AG20443 (cell line): Measurements from ENCODE around the gene FEM1A.
A peak's percentile ranks its signal among the peaks of the same experiment; 100 is the strongest.
"Not testable (repeated sequence)": the region's sequence is repeated elsewhere in the genome, so short reads cannot be mapped to it uniquely, and the experiment has no call there.

Experiments
- DNase-seq: peaks from one replicate; pipeline ENCODE4 v3.0.0; 2012; ENCODE audit warnings: low spot score, mixed read lengths

FEM1A gene

GRCh38 chr19:4815426-4816201 lies 24.1 kb downstream of the FEM1A start:
- DNase-seq: peak; percentile 95

DNA sequence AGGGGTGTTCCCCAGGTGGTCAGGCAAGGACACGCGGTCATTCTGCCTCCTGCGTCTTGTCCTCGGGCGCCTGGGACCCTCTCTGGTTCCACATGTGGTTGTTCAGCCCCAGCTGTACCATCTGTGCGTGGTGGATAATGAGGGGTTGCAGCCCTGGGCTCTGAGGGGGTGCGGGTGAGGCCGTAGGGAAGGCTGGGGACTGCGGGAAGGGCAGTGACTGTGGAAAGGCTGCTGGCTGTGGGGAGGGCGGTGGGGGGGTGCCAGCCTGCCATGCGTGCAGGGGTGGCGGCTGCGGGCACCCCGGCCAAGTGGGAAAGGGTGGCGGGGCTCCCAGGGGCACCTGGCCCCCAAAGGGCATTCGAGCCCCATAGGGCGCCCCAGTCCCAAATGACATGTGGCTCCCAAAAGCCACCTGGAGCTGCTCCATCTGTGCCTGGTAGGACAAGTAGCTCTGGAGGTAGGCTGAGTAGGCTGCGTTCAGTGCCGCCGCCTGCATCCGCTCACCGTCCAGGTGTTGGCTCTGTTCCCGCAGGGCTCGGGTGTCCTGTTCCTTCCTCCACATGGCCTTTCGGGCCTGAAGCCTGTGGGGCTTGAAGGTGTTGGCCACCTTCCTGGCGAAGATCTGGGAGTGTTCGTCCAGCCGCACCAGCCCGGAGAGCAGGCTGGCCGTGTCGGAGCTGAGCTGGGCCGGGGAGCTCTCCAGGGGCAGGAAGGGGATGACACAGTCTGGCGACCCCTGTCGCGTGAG lies 24.8 kb downstream of the FEM1A start:
- DNase-seq: no peak

GRCh38 chr19:4816950-4817278 lies 25.4 kb downstream of the FEM1A start:
- DNase-seq: no peak

- no peak for DNase-seq
Observed at GRCh38 chr19:4817467-4818277, 26.1 kb downstream of the FEM1A start.

DNA sequence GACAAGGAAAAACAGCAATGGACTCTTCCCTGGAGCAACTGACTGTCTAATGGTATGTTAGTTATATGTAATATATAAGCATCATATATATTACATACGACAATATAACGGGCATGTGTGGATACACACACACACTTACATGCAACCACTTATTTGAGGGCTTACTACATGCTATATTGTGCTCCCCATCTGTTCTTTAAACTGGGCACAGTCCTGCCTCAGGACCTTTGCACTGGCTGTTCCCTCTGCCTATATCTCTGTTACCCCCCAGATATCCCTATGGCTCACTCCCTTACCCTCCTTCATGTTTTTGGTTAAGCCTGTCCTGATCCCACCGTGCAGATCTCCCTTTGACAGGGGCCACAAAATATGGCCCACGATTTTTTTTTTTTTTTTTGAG lies 29.7 kb downstream of the FEM1A start:
- no peak for DNase-seq

- not testable (repeated sequence) for DNase-seq
Observed at GRCh38 chr19:4822354-4822753, 30.8 kb downstream of the FEM1A start.

GRCh38 chr19:4823577-4823976 lies 32.0 kb downstream of the FEM1A start:
- no peak for DNase-seq

DNA sequence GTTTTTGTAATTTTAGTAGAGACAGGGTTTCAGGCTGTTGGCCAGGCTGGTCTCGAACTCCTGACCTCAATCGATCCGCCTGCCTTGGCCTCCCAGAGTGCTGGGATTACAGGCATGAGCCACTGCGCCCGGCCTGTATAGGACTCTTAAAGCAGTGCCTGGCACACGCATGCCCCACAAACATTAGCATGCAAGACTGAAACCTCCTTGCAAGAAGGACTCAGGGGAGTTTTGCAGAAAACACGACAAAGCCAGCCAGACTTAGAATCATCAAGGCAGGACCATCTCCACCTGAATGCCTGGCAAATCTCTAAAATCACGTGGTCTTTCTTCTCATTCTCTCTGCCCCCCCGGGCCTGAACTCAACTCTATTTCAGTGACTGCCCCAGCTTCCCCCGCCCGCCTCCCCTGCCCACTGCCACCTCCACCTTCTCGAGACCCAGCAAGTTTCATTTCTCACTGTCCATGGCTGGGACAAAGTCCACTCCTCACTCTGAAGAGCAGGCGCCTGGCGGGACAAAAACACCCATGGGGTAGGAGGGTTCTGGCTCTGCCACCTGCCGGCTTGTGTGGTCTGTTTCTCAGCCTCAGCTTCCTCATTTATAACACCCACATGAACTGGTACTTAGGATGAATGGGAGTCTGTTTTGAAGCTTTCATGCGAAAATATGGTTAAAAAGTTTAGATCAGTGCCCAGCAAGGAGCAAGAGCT lies 37.6 kb downstream of the FEM1A start:
- DNase-seq: no peak

- DNase-seq: no peak
Observed at GRCh38 chr19:4830332-4830731, 38.8 kb downstream of the FEM1A start.

DNA sequence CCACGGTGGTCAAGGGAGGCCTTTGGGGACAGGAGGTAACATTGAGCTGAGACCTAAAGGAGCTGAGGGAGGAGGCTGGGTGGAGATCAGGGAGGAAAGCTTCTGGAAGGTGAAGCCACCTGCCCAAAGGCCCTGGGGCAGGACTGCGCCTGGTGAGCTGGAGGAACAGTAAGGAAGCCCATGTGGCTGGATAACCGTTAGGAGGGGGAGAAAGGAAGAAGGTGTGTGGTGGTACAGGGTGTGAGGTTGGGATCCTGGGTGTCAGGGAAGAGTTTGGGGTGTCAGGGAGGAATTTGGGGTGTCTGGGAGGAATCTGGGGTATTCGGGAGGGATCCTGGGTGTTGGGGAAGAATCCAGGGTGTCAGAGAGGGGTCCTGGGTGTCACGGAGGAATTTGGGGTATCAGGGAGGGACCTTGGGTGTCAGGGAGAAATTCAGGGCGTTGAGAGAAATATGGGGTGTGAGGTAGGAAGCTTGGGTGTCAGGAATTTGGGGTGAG lies 39.3 kb downstream of the FEM1A start:
- DNase-seq: no peak

DNA sequence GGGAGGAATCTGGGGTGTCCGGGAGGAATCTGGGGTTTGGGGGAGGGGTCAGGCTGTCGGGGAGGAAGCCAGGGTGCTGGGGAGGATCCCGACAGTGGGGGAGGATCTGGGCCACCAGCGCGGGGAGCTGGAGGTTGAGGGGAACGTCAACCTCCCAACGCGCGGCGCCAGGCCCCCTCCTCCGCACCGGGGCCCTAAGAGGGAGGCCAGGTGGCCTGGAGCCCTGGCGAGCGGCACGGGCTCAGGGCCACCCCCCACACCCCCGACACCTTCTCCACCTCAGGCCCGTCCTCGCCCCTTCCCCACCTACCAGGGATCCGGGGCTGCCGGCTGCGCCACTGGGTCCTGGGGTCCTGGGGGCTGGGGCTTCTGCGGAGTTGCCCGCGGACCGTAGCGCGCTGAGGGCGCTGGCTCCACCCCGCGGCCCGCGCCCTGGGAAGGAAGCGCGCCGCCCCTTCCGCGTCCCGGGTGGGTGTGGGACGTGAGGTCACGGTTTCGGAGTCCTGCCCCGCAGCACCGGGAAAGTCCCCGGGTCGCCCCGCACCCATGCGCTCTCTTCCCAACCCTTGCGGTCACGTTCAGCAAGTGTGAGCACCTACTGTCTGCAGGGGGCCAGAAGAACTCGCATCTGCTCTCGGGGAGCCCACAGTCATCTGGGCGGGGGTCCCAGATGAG lies 39.9 kb downstream of the FEM1A start, which contains the start of gene TICAM1:
TICAM1 (minus strand) TSS at position 409 of the 675 bp plus-strand sequence. CDS start 13,335 bp downstream, outside the sequence.
- DNase-seq: peak; percentile 91

DNA sequence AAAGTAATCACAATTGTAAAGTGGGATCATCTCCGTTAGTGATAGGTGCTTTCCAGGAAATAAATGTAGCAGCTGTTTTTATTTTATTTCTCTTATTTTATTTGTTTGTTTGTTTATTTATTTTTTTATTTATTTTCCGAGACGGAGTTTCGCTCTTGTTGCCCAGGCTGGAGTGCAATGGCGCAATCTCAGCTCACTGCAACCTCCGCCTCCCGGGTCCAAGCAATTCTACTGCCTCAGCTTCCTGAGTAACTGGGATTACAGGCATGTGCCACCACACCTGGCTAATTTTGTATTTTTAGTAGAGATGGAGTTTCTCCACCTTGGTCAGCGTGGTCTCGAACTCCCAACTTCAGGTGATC lies 40.4 kb downstream of the FEM1A start:
- not testable (repeated sequence) for DNase-seq

- no peak for DNase-seq
Observed at GRCh38 chr19:4832776-4833175, 41.2 kb downstream of the FEM1A start.

DNA sequence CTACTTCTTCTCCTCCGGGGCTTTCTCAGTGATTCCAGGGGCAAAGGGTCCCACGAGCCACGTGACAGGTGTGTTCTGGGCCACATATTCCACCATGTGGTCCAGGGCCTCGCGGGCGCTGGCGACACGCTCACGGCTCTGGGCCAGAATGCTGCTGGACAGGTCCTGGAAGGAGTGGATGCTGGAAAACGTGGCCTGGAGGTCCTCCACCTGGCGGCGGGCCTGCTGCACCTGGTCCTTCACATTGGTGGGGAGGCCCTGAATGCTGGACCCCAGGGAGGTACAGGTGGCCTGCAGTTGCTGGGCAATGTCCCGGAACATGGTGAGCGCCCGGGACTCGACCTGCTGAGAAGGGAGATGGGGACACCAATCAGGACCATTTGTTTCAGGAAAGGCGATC lies 47.7 kb downstream of the FEM1A start:
- no peak for DNase-seq

- DNase-seq: no peak
Observed at GRCh38 chr19:4843647-4843965, 52.1 kb downstream of the FEM1A start.

DNA sequence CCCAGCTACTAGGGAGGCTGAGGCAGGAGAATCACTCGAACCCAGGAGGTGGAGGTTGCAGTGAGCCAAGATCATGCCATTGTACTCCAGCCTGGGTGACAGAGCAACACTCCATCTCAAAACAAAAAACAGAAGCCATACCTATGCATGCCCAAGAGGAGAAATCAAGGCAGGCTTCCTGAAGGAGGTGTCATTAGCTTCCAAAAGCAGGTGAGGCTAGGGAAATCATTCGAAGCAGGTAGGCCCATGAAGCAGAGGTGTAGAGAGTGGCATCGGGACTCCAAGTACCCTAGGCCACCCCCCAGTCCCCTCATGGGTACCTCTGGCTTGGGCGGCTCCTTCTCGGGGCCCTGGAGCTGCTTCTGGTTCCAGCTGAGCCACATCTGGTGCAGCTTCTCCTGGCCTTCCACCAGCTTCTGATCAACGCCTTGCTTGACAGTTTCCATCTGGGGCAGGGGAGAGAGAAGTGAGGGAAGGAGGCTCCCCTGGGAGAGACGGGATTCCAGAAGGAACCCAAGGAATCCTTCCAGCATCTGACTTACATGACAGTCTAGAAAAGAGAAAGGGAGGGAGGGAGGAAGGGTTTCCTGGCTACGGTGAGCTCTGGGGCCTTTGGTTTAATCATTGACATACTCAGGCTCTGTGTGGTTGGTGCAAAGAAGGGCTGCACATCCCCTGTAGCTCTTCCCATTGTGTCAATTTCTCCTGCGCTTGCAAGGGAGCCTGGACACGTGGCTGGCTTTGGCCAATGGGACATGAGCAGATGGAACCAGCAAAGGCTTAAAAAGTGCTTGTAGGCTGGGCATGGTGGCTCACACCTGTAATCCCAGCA lies 53.0 kb downstream of the FEM1A start:
- DNase-seq: no peak

DNA sequence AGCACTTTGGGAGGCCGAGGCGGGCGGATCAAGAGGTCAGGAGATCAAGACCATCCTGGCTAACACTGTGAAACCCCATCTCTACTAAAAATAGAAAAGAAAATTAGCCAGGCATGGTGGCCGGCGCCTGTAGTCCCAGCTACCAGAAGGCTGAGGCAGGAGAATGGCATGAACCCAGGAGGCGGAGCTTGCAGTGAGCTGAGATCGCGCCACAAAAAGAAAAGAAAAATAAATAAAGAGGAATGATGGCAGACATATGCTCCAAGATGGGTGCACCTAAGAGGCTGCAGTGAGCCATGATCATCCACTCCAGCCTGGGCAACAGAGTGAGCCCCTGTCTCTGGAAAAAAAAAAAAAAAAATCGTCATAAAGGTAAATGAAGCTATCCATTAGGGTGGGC lies 54.4 kb downstream of the FEM1A start:
- DNase-seq: peak; percentile 33

DNA sequence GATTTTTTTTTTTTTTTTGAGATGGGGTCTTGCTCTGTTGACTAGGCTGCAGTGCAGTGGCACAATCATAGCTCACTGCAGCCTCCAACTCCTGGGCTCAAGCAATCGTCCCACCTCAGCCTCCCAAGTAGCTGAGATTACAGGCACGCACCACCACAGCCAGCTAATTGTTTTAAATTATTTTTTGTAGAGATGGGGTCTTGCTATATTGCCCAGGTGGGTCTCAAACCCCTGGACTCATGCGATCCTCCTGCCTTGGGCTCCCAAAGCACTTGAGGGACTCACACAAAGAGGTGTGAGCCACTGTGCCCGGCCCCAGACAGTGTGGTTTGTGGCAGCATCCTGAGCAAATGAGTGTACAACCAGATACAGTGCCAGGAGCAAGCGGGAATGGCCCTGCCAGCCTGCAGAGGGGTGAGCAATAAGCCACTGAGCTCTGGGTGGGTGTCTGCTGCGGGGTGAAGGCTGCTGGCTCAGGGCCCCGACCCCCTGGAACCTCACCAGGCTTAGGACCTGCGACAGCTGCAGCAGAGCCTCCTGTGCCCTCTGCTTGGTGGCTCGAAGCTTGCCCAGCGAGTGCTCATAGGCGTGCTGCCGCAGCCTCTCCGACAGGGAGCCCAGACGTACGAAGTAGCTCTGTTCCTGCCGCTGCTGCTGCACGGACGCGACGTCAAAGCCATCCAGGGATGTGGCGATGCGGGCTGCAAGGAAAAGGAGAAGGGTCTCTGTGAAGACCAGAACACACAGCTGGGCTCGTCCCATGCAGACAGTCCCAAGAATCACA lies 55.8 kb downstream of the FEM1A start:
- no peak for DNase-seq

- DNase-seq: no peak
Observed at GRCh38 chr19:4849019-4849418, 57.5 kb downstream of the FEM1A start.
